NK-92 (cell line): Measurements from ENCODE around the gene SEPTIN1.
"Not testable (repeated sequence)": the region's sequence is repeated elsewhere in the genome, so short reads cannot be mapped to it uniquely, and the experiment has no call there.

Experiments
- DNase-seq: peaks from one replicate; lab custom pipeline; 2025; ENCODE audit not compliant: unreplicated experiment; lab: John Stamatoyannopoulos, UW

The SEPTIN1 gene

DNA sequence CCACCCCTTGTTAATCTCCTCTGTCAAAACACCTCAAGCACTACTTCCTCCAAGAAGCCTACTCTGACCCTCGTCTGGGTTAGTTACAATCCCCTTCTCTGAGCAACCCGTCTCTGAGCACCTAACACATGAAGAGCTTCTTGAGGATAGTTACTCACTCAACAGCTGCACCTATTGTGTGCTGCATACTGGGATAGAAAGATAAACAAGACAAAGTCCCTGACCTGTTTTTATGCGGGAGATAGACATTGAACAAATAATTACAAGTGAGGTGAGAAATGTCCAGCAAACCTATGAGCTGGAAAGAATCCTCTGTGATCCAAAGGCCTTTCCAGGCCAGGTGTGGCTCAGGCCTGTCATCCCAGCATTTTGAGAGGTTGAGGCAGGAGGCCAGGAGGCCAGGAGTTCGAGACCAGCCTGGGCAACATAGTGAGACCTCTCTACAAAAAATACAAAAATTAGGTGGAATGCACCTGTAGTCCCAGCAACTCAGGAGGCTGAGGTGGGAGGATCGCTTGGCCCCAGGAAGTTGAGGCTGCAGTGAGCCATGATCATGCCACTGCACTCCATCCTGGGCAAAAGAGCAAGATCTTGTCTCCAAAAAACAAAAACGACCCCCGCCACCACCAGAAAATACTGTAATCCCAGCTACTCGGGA is 19.5 kb upstream of the SEPTIN1 start:
- no peak for DNase-seq

DNA sequence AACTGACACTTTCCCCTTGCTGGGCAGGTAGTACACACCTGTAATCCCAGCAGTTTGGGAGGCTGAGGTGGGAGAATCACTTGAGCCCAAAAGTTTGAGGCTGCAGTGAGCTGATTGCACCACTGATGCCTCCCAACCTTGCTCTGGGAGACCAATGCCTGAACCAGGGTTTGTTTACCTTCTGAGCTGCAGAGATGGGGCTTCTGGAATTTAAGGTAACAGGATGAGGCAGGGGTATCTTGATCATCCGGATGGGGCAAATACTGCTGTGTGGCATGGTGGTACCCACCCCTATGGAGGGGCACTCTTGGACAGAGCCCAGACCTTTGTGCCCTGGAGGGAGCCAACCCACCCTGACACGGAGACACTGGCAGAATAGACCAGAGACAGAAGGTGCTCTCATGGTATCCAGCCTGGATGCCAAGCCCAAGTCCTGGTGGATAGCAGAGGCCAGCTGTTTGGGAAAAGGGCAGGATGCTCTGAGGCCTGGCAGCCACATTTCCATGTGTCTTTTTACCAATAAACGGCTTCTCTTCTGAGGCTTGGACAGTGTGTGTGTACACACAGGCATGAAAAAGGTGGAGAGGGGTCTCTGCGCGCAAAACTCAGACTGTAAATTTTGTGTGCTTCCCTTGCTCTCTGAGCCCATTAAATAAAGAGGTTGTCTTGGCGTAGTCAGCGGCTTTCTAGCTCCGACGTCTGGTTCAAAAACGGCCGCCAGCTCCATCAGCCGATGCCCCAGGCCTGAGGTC is 17.2 kb upstream of the SEPTIN1 start:
- no peak for DNase-seq

DNA sequence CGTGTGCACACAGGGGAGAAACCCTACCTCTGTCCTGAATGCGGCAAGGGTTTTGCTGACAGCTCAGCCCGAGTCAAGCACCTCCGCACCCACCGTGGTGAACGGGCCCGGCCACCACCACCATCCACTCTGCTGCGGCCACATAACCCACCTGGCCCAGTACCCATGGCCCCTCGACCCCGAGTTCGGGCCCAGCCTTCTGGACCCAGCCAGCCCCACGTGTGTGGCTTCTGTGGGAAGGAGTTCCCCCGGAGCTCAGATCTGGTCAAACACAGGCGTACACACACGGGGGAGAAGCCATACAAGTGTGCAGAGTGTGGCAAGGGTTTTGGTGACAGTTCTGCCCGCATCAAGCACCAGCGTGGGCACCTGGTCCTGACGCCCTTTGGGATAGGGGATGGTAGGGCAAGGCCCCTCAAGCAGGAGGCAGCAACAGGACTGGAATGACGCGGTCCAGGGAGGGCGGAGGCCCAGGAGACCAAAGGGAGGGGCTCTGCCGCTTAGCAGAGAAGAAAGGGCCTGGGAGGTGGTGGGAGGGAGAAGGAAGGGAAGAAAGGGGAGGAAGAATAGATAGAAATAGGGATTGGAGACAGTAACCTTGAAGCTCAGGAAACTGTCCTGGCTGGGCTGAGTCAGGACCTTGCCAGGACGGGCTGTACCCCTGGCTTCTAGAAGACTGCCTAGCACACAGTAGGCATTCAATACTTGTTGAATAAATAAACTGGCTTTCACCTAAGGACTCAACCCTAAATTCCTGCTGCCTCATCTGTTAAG is 16.5 kb upstream of the SEPTIN1 start:
- DNase-seq = no peak

DNA sequence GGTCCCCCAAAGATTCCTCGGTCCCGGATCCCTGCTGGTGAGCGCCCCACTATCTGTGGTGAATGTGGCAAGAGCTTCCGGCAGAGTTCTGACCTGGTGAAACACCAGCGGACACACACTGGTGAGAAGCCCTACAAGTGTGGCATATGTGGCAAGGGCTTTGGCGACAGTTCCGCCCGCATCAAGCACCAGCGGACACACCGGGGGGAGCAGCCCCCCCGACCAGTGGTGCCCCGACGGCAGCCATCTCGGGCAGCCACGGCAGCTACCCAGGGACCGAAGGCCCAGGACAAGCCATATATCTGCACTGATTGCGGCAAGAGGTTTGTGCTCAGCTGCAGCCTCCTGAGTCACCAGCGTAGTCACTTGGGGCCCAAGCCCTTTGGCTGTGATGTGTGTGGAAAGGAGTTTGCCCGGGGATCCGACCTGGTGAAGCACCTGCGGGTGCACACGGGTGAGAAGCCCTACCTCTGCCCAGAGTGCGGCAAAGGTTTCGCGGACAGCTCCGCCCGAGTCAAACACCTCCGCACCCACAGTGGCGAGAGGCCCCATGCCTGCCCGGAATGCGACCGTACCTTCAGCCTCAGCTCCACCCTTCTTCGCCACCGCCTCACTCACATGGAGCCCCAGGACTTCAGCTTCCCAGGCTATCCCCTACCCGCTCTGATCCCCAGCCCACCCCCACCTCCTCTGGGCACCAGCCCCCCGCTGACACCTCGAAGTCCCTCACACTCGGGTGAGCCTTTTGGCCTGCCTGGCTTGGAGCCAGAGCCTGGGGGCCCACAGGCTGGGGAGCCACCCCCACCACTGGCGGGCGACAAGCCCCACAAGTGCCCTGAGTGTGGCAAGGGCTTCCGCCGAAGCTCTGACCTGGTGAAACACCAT is 15.7 kb upstream of the SEPTIN1 start:
- no peak for DNase-seq

DNA sequence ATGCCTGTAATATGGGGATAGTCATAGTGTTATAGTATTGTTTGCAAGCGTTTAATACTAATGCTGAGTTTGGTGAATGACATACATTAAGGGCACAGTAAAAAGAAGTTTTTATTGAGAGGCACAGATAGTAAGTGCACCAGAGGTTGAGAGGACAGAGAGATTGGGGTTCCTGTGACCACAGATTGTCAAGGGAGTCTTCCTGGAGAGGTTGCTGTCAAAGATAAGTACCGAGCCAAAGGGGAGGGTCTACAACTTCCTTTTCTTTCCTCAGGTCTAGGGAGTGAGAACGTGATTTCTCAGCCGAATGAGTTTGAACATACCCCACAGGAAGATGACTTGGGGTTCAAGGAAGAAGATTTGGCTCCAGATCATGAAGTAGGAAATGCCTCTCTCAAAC is 14.7 kb upstream of the SEPTIN1 start:
- no peak for DNase-seq

DNA sequence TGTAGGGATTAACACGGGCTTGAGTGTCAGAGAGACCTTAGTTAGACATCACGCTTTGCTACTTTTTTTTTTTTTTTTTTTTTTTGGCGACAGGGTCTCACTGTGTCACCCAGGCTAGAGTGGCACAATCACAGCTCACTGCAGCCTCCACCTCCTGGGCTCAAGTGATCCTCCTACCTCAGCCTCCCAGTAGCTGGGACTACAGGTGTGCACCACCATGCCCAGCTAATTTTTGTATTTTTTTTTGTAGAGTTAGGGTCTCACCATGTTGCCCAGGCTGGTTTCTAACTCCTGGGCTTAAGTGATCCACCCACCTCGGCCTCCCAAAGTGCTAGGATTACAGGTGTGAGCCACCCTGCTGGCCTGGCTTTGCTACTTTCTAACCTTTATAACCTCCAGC is 14.3 kb upstream of the SEPTIN1 start:
- not testable (repeated sequence) for DNase-seq

DNA sequence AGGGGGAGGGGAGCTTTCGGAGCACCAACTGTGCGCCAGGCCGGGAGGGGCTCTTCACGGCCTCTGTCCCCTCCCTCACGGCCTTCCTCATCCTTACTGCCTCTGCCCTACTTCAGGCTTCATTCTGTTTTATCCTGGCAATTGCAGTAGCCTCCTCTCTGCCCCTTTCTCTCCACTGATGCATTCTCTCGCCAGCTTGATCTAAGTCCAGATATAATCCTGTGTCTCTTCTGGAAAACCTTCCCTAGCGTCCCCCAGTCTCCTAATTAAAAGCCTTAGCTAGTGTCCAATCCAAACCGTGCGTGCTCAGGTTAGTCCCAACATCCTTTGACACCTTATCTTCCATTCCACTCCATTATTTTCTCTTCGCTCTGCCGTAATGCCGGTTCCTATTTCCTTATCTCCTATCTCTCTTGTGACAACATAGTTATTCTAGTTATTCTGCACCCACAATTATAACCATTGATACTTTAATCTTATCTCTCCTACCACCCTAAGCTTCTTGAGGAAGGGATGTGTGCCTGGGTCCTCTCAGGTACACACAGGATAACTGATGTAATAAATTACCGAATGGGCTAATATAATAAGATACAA is 13.7 kb upstream of the SEPTIN1 start:
- no peak for DNase-seq

DNA sequence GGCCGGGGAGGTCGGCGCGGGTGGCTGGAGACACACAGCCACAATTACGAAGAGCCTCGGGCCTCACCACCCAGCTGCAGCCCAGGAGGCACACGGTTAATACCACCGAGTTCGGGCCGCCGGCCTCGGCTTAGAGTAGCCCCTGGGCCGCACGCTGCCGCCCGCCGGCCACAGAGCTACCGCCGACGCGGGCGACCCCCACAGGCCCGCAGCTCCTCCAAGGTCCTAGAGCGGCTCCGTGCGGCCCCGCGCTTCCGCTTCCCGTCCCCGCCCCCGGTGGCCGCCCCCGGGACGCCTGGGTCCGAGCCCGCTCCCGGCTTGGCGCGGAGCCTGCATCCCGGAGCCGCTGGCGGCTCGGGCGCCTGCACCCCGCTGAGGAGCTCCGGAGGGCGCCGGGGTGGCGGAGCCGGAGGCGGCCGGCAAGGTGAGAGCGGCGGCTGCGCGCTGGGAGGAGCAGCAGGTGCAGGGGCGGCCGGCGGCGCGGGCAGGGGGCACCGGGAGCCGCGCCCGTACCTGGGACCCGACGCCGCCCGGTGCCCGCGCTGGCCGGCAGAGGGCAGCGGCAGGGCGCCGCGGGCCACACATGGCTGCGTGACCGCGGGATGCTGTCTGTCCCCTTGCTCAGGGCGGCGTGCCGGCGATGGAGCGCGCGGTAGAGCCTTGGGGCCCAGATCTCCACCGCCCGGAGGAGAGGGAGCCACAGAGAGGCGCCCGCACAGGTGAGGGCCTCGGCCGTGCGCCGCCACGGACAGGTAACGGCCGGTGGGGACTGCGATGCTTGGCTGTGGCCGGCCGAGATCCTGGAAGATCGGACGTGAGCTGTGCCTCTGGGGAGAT is 13.0 kb upstream of the SEPTIN1 start, which contains the start of gene ZNF48:
TSS of gene ZNF48 (plus strand) at position 266 of the 837 bp plus-strand sequence. CDS start at position 641, 375 bp downstream.
- DNase-seq = no peak

DNA sequence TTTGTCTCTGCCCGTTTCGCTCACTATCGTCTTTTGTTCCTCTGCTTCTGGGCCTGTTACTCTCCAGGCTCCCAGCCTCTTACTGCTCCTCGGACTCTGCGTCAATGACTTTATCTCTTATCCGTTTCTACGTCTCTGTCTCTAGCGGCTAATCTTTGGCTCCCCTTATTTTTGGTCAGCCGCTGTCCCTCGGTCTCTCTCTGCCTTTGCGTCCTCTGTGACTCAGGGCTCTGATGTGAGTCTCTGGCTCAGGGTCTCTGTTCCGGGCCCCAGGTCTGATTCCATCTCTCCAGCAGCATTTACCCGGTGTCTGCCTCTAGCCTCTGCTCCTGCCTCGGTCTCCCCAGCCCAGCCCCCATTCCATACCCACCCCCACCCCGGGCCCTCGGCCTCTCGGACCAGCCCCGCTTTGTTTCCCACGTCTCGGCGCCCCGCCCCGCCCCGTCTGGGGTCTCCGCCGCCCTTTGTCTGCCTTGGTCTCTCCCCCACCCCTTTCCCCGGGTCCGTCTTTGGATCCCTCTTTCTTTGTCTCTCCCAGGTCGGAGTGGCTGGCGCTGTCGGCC is 12.3 kb upstream of the SEPTIN1 start:
- DNase-seq = no peak

DNA sequence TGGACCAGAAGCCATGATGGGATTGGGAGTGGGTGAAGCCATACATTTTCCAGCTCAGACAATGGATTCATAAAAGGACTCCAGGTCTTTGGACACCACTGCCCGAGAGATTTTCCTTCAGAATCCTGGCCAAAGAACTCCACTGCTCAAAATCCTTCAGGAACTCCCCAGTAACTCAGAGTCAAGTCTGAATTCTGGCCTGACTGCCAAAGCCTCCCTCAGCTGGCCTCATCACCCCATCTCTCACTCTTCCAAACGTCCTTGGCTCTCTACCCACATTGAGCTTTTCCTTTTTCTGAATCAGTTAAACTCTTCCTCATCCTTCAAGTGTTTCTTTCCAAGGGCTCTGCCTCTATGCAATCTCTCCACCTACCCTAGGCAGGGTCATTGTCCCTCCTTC is 1.2 kb upstream of the SEPTIN1 start:
- DNase-seq = no peak

DNA sequence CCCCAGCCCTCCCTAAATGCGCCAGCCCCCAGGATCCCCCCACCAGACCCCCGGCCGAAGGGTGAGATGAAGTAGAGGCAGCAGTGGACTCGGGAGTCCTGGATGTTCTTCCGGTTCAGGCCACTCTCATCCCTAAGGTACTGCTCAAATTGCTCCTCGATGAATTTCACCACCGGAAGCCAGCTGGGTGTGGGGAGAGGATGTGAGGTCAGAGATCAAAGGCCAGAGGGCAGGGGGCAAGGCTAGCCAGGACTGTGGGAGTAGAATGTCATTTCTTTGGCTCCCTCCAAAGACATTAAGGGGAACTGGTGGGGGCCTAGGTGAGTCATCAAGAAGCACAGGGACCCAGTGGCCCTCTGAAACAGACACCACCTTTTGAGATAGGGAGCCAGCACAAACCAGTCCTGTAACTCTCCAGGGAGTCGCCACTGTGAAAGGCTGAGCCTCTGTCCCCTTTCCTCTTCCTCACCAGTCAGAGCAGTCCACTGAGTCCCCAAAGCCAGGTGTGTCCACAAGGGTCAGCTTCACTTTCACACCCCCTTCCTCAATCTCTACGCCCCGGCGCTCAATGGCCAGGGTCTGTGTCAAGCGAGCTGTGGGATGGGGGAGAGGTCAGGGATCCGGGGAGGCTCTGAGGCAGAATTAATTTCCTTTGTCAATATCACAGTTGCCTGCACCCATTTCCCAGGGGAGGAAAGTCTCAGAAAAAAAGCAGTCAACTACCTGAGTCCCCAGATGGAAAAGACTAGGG is 895 bp downstream of the SEPTIN1 start:
- DNase-seq = no peak

DNA sequence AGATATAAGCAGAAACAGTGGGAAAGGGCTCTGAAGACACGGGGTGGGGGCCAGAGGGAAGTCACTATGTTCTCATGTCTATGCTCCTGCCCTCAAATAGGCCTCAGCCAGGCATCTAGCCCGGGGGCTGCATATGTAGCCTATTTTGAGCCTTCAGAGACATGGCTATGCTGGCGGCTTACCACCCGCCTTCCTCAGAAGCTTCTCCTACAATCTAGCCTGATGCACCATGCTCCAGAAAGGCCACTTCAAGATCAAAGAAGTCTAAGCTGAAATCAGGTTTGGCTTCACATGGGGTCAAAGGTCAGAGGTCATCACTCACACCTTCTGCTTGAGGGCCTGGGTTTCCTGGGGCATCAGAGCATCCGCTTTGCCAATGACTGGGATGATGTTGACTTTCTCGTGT is 1.6 kb downstream of the SEPTIN1 start:
- DNase-seq = no peak

DNA sequence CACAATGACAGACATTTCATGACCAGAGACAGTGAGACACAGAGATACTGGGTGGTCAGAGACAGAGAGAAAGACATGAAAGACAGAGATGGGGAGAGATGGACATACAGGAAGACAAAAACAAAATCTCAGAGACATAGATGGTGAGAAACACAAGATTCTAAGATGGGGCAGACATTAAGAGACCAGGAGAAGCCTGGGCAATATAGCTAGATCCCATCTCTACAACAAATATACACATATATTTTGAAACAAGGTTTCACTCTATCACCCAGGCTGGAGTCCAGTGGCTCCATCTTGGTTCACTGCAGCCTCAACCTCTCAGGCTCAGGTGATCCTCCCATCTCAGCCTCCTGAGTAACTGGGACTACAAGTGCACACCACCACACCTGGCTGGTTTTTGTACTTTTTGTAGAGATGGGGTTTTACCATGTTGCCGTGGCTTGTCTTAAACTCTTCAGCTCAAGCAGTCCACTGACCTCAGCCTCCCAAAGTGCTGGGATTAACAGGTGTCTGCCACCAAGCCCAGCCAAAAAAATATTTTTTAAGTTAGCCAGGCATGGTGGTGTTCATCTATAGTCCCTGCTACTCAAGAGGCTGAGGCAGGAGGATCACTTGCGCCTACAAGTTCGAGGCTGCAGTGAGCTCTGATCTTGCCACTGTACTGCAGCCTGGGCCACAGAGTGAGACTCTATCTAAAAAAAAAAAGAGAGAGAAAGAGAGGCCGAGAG is 2.1 kb downstream of the SEPTIN1 start:
- DNase-seq = no peak

DNA sequence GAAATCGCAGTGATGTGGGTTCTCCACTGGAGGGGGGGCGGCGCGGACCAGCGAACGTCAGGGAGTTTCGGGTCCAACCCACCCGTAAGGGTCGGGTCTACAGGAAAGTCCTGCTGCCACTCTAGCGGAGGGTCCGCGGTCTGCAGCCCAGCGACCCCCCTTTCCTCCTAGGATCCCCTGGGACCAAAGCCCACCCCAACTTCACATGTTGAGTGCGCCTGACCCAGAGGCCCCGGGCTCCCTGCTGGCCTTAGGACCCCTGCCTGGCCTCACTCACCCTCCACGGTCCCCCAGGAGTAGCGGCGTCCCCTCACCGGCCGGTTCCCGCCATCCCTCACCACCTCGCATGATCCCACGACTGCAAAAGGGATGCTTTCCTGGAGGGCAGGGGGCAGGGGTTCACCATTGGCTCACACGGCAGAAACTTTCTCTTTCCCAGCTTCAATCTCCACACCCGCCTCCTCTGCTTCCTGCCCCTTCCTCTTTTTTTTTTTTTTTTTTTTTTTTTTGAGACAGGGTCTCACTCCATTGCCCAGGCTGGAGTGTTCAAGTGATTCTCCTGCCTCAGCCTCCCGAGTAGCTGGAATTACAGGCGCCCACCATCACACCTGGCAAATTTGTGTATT is 3.1 kb downstream of the SEPTIN1 start:
- no peak for DNase-seq

DNA sequence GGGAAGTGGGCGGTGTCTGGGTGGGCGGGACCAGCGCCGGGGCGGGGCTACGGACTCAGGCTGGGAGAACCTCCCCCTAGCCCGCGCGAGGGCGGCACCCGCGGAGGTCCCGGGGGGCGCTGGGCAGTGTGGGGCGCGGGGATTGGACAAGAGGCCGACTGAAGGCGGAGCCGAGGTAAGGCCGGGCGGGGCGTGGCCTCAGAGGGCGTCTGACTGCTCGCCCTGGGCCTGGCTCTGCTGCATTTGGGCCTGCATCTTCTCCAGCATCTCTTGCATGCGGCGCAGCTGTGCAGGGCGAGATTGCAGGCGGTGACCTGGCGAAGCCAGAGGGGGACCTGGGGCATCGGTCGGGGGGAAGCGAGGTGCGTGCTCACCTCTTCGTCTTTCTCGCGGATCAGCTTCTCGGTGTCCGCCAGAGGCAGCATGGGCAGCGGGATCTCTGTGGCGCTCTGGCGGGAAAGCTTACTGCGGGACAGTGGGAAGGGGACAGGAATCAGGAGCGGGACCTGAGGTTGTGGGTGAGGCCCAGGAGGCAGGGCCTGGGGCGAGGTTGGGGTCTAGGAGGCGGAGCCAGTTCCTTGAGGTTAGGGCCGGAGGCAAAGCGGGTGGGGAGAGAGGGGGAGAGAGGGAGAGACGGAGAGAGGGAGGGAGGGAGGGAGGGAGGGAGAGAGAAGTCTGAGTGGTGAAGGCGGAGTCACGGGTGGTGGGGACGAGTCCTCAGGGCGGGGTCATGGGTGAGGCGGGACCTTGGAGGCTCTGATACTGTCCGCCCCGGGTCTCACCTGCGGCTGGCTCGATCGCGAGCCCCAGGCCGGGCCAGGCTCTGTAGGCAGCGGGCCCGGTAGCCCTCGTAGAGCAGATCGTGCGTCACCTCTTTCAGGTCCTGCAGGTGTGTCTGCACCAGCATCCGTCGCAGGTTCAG is 3.9 kb downstream of the SEPTIN1 start:
- DNase-seq = peak; percentile 82

DNA sequence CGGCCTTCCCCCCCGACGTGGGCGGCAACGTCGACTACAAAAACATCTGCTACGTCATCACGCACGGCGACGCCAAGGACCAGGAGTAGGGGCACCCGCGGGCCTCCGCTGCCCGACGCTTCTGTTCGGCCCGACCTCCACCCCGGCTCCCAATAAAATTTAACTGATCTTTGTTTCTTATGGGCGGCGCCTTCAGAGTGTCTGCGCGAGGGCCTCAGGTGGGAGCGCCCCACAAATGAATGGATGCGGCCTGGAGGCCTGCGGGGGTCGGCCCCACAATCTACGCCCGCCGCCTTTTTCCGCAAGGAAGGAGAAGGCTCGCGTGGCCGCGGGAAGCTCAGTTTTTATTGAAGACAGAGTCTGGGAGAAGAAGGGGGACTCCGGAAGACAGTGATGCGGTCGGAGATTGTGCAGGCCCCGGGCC is 4.5 kb downstream of the SEPTIN1 start:
- DNase-seq = no peak
